ENCODE results near the gene ECSIT. TPM values are rescaled to one million over a fixed set of nuclear protein-coding genes. Genes with fewer than 3 reads are reported as not detected.

The ECSIT gene
- total RNA-seq, 3 donors from 2014 or later (not counting 1 experiment from before 2014, with no cell fraction given), result 23.6 to 24.5 (median 24.1) TPM

DNA sequence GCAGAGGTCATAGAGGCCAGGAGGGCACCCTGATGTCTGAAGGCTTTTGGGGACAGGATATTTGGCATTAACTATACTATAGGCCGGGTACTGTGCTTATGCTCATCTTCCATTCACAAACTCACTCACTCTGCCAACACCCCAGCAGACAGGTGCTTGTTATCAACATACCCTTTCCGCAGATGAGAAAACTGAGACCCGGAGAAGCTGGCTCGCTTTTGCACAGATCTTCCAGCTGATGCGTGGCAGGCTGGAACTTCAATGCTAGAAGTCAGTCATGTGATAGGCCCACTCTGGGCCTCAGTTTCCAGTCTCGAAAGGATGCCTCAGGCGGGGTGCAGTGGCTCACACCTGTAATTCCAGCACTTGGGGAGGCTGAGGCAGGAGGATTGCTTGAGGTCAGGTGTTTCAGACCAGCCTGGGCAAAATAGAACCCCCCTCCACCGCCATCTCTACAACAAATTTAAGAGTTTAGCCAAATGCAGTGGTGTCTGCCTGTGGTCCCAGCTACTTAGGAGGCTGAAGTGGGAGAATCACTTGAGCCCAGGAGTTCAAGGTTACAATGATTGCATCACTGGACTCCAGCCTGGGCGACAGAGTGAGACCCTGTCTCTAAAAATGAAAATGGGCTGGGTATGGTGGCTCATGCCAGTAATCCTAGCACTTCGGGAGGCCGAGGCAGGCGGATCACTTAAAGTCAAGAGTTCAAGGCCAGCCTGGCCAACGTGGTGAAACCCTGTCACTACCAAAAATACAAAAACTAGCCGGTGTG is 19.2 kb upstream of the ECSIT start:
- no peak overlapping the region for H3K27ac Mint-ChIP-seq
- no peak for TF ChIP-seq CTCF (IDR thresholded peaks at IDR 0.05)
- Histone ChIP-seq H3K9me3 (ENCODE audit: control insufficient read depth, insufficient read depth, low read length) (no peaks in the 10 kb centered on the region), H3K27me3 (ENCODE audit: control insufficient read depth, insufficient read depth, low read length) (no peaks in the 10 kb centered on the region), H3K4me3 (ENCODE audit: low read length) (no peak overlapping the region), H3K36me3 (ENCODE audit: control insufficient read depth, insufficient read depth, low read length) (peaks cover 7% of the 10 kb centered on the region), H3K4me1 (ENCODE audit: control insufficient read depth, insufficient read depth, low read length) (peaks cover 2% of the 10 kb centered on the region), H3K27ac (ENCODE audit: low read length) (no peak overlapping the region)
- 92% methylated on average over 14 of the region's 14 CpGs for WGBS (ENCODE audit: insufficient coverage)
- H3K4me1 Mint-ChIP-seq, result no peaks in the 10 kb centered on the region
- intact Hi-C loops (cut with micrococcal nuclease), result no loop called here
- H3K9me3 Mint-ChIP-seq, result no peaks in the 10 kb centered on the region
- no peak overlapping the region for H3K4me3 Mint-ChIP-seq
- DNase-seq (no peak), ATAC-seq (no peak)
- H3K36me3 Mint-ChIP-seq, result no peaks in the 10 kb centered on the region
- peaks cover 0 to 4% of the 10 kb centered on the region in 2 donors for H3K27me3 Mint-ChIP-seq (ENCODE audit: low read depth in 2 of 2)

GRCh38 chr19:11541238-11541637 is 12.3 kb upstream of the ECSIT start:
- 46% methylated on average over 3 of the region's 3 CpGs for WGBS (ENCODE audit: insufficient coverage)

GRCh38 chr19:11540645-11541044 is 11.7 kb upstream of the ECSIT start:
- Histone ChIP-seq H3K9me3 (ENCODE audit: control insufficient read depth, insufficient read depth, low read length) (no peaks in the 10 kb centered on the region), H3K4me1 (ENCODE audit: control insufficient read depth, insufficient read depth, low read length) (peaks cover 10% of the 10 kb centered on the region), H3K27me3 (ENCODE audit: control insufficient read depth, insufficient read depth, low read length) (peaks cover 5% of the 10 kb centered on the region), H3K36me3 (ENCODE audit: control insufficient read depth, insufficient read depth, low read length) (no peaks in the 10 kb centered on the region), H3K27ac (ENCODE audit: low read length) (no peak overlapping the region), H3K4me3 (ENCODE audit: low read length) (no peak overlapping the region)
- DNase-seq, result no peak
- Mint-ChIP-seq H3K27ac (no peak overlapping the region), H3K36me3 (no peaks in the 10 kb centered on the region), H3K27me3 (ENCODE audit: low read depth in 2 of 2) (peaks cover 12 to 20% of the 10 kb centered on the region in 2 donors), H3K4me1 (peaks cover 3% of the 10 kb centered on the region in 2 donors), H3K4me3 (no peak overlapping the region), H3K9me3 (no peaks in the 10 kb centered on the region)
- ATAC-seq, result no peak
- 86% methylated on average over 5 of the region's 5 CpGs for WGBS (ENCODE audit: insufficient coverage)
- intact Hi-C loops (cut with micrococcal nuclease), result no loop called here
- TF ChIP-seq CTCF (IDR thresholded peaks at IDR 0.05), result no peak

More at GRCh38 chr19:11541238-11541637, 12.3 kb upstream of the ECSIT start:
- Histone ChIP-seq H3K4me3 (ENCODE audit: low read length) (no peak overlapping the region), H3K4me1 (ENCODE audit: control insufficient read depth, insufficient read depth, low read length) (peaks cover 5% of the 10 kb centered on the region), H3K9me3 (ENCODE audit: control insufficient read depth, insufficient read depth, low read length) (no peaks in the 10 kb centered on the region), H3K27me3 (ENCODE audit: control insufficient read depth, insufficient read depth, low read length) (peaks cover 5% of the 10 kb centered on the region), H3K36me3 (ENCODE audit: control insufficient read depth, insufficient read depth, low read length) (no peaks in the 10 kb centered on the region), H3K27ac (ENCODE audit: low read length) (no peak overlapping the region)
- intact Hi-C loops (cut with micrococcal nuclease), result no loop called here
- Mint-ChIP-seq H3K4me3 (no peak overlapping the region), H3K4me1 (no peaks in the 10 kb centered on the region), H3K36me3 (no peaks in the 10 kb centered on the region), H3K9me3 (no peaks in the 10 kb centered on the region), H3K27me3 (ENCODE audit: low read depth in 2 of 2) (peaks cover 12 to 20% of the 10 kb centered on the region in 2 donors), H3K27ac (no peak overlapping the region)
- no peak for ATAC-seq
- no peak for TF ChIP-seq CTCF (IDR thresholded peaks at IDR 0.05)
- no peak for DNase-seq
